Dendritic cell treated with granulocyte-macrophage colony-stimulating factor and Interleukin-4, amounts not matched to agents 40 ng/mL and 50 ng/mL, for 4 days (primary cell): Measurements from ENCODE around the gene ZNF700.
"Not testable (repeated sequence)": the region's sequence is repeated elsewhere in the genome, so short reads cannot be mapped to it uniquely, and the experiment has no call there.

Experiments used
- H3K27ac Mint-ChIP-seq: one replicate; pipeline ENCODE4 v1.8.0; 2022; ENCODE audit warnings: mild to moderate bottlenecking, mixed read lengths
- H3K27me3 Mint-ChIP-seq: one replicate; pipeline ENCODE4 v1.8.0; 2022; ENCODE audit warnings: mild to moderate bottlenecking, mixed read lengths
- H3K36me3 Mint-ChIP-seq: one replicate; pipeline ENCODE4 v1.8.0; 2022; ENCODE audit warnings: low read depth, mixed read lengths
- H3K4me1 Mint-ChIP-seq: one replicate; pipeline ENCODE4 v1.8.0; 2022; ENCODE audit warnings: low read depth, mixed read lengths
- H3K4me3 Mint-ChIP-seq: one replicate; pipeline ENCODE4 v1.8.0; 2022; ENCODE audit warnings: mild to moderate bottlenecking, moderate library complexity, mixed read lengths
- H3K9me3 Mint-ChIP-seq: one replicate; pipeline ENCODE4 v1.8.0; 2022; ENCODE audit warnings: mixed read lengths
- intact Hi-C: fragments of 100-400 bp; cut with micrococcal nuclease; formaldehyde crosslinking; loops from one replicate; pipeline ENCODE4 v1.15.0; 2022

The ZNF700 gene

DNA sequence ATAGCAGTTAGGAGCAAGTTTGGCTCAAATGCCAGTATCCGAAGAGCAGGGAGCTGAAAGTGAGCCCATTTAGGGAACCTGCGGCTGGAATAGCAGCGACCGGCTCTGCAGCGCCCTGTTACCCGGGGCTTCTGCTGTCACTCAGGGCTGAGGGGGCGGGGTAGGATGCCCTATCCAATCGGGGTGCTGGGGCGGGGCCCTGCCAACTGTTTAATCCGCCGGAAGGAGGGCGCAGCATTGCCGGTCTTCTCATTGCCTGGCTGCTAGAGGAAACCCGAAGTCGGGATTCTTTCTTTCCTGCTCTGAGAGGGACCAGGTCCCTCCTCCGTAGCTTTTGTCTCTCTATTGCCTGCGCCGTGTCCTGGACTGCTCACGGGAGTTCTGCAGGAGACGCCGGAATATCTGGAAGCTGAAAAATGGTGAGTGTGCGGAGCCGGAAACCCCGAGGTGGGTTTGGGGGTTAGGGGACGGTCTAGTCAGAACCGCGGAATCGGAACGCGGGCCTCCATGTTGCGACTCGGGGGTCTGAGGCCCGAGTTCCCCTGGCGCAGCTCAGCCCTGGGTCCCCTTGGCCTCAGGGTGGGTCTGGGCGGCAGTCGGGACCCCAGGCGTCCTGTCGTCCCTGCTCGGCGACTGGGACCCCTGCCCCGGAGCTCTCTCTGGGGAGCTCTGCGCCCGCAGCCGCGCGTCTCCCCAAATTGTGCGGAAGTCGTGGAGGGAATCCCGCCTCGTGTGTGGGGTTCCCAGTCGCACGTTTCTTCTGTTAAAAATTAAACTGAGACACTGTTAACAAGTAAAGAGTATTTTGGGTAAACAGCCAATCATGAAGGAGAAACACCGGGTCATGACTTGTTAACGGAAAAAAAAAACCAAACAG, 62.7 kb downstream of the ZNF700 start:
- Mint-ChIP-seq H3K27me3 (peaks cover 2% of the 10 kb centered on the region), H3K9me3 (peaks cover 4% of the 10 kb centered on the region), H3K27ac (peak overlapping the region; percentile 97), H3K4me3 (peak overlapping the region; percentile 98), H3K4me1 (peaks cover 25% of the 10 kb centered on the region), H3K36me3 (peaks cover 34% of the 10 kb centered on the region)
- intact Hi-C loops = loop anchor here (1.0 to 5.0 kb wide), 5 partner anchors 22 to 190 kb away; partner anchors contain the start of genes ZNF20, ZNF491 and ZNF763

DNA sequence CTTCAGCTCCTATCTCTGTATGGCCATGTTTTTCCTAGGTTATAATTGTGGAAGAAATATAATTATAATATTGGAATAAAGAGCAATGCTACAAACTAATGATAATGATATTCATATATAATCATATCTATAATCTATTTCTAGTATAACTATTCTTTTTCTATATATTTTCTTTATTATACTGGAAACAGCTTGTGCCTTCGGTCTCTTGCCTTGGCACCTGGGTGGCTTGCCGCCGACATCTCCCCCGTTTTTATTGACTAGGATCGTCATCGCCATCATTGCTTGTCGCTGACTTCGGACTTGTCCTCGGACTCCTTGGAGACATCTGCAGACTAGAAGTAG, 64.2 kb downstream of the ZNF700 start:
- peaks cover 47% of the 10 kb centered on the region for H3K36me3 Mint-ChIP-seq
- intact Hi-C loops = loop anchor here (2.0 to 5.0 kb wide), 3 partner anchors 107 to 192 kb away; partner anchors contain the start of genes ZNF20 and ZNF491
- H3K4me3 Mint-ChIP-seq = no peak overlapping the region
- peaks cover 2% of the 10 kb centered on the region for H3K27me3 Mint-ChIP-seq
- no peaks in the 10 kb centered on the region for H3K9me3 Mint-ChIP-seq
- peaks cover 25% of the 10 kb centered on the region for H3K4me1 Mint-ChIP-seq
- peak overlapping the region; percentile 97 for H3K27ac Mint-ChIP-seq

DNA sequence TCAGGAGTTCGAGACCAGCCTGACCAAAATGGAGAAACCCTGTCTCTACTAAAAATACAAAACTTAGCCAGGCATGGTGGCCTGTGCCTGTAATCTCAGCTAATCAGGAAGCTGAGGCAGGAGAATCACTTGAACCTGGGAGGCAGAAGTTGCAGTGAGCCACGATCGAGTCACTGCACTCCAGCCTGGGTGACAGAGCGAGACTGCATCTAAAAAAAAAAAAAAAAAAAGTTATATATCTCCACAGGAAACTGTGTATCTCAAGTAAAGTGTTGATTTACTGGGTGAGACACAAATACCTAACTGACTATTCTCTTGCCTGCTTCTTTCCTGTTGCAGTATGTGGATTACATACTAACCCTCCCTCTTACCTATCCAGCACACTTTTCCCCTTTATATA, 67.0 kb downstream of the ZNF700 start:
- H3K36me3 Mint-ChIP-seq = peaks cover 70% of the 10 kb centered on the region
- H3K27ac Mint-ChIP-seq, intact Hi-C loops, H3K4me3 Mint-ChIP-seq, H3K27me3 Mint-ChIP-seq, H3K9me3 Mint-ChIP-seq: not testable (repeated sequence)
- peaks cover 25% of the 10 kb centered on the region for H3K4me1 Mint-ChIP-seq

DNA sequence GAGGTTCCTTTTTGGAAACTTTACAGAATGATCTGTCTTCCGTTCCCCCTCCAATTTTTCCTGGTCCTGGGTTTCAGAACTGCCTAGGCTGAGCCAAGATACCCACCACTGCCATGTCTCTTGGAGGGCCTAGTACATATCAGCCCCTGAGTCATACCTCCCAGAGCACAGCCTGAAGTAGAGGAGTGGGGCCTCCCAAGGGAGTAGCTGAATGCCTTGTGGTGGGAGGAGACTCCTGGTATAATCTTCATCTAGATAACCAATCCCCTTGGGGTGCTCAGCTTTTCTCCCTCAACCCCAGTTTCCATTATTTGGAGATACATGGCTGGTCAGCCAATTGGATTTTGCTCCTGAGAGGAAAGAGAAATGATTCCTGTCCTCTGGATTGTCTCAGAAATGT, 70.3 kb downstream of the ZNF700 start:
- intact Hi-C loops = no loop called here
- no peaks in the 10 kb centered on the region for H3K27me3 Mint-ChIP-seq
- peaks cover 29% of the 10 kb centered on the region for H3K9me3 Mint-ChIP-seq
- H3K27ac Mint-ChIP-seq = no peak overlapping the region
- no peak overlapping the region for H3K4me3 Mint-ChIP-seq
- peaks cover 77% of the 10 kb centered on the region for H3K36me3 Mint-ChIP-seq
- peaks cover 13% of the 10 kb centered on the region for H3K4me1 Mint-ChIP-seq
